ENCODE data around the gene RIPK4. TPM values are rescaled to one million over a fixed set of nuclear protein-coding genes. Genes with fewer than 3 reads are reported as not detected.

Gene RIPK4
- total RNA-seq, 1 experiment from 2014 or later: 16.0 TPM

DNA sequence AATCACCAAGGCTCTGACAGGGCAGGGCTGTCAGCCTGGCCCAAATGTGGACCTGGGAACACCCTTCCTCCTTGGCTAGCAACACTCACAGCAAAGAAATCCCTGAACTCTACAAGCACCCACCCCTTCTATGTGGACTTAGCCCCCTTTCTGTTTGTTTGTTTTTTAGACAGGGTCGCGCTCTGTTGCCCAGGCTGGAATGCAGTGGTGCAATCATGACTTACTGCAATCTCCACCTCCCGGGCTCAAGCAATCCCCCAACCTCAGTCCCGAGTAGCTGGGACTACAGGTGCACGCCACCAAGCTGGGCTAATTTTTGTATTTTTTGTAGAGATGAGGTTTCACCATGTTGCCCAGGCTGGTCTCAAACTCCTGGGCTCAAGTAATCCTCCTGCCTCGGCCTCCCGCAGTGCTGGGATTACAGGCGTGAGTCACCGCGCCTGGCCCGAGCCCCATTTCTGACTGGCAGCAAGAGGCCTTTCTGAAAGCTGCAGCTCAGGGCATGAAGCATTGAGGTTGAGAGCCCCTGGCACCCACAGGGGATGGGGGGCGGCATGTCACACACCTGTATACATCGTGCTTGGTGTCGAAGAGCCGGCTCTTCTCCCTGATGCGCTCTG, 16.2 kb downstream of the RIPK4 start:
- Histone ChIP-seq H3K27me3 (replicated peaks; ENCODE audit: insufficient read depth, low read depth, low read length, poor library complexity) (no peaks in the 10 kb centered on the region), H3K4me1 (ENCODE audit: insufficient read depth, low read length, poor library complexity, severe bottlenecking) (peaks cover 51% of the 10 kb centered on the region), H3K36me3 (ENCODE audit: insufficient read depth, low read length, poor library complexity, severe bottlenecking) (peaks cover 59% of the 10 kb centered on the region), H3K9me3 (ENCODE audit: low read depth, low read length, poor library complexity, severe bottlenecking) (no peaks in the 10 kb centered on the region), H3K4me3 (ENCODE audit: low read depth, low read length, poor library complexity, severe bottlenecking) (no peak overlapping the region), H3K27ac (ENCODE audit: low read depth, low read length, poor library complexity, severe bottlenecking) (peak overlapping the region; percentile 69)
- ChIA-PET POLR2A (ENCODE audit: low non-redundant PET) (no interaction called here), CTCF (no interaction called here)
- DNase-seq (ENCODE audit: low spot score): peak; percentile 65
- intact Hi-C loops (cut with micrococcal nuclease; ENCODE audit: unreplicated experiment): no loop called here
- TF ChIP-seq, protein P1, sequence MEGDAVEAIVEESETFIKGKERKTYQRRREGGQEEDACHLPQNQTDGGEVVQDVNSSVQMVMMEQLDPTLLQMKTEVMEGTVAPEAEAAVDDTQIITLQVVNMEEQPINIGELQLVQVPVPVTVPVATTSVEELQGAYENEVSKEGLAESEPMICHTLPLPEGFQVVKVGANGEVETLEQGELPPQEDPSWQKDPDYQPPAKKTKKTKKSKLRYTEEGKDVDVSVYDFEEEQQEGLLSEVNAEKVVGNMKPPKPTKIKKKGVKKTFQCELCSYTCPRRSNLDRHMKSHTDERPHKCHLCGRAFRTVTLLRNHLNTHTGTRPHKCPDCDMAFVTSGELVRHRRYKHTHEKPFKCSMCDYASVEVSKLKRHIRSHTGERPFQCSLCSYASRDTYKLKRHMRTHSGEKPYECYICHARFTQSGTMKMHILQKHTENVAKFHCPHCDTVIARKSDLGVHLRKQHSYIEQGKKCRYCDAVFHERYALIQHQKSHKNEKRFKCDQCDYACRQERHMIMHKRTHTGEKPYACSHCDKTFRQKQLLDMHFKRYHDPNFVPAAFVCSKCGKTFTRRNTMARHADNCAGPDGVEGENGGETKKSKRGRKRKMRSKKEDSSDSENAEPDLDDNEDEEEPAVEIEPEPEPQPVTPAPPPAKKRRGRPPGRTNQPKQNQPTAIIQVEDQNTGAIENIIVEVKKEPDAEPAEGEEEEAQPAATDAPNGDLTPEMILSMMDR (conservative IDR thresholded peaks at IDR 0.05; ENCODE audit: low read depth, low read length): no peak
- TF ChIP-seq EZH2 (IDR thresholded peaks at IDR 0.05; ENCODE audit: borderline replicate concordance, low read depth, low read length, poor library complexity, severe bottlenecking): no peak
- BruUV-seq (replicated peaks): no TSS peak

DNA sequence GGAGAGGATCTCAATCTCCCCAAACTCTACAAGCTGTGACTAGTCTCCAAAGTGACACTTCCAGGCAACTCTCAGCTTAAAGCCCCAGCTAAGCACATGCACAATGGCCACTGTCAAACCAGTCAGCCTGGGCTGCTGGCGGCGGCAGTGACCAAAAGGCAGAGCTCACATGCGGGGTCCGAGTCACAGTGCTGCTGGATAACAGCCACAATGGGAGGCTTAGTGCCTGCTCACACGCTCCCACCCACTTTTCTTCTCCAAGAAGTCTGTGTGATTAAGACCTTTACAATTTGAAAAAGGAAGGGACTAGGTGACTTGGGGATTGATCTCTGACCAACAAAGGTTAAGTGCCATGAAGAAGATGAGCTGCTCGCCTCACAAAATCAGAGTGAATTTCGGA, 16.8 kb downstream of the RIPK4 start:
- Histone ChIP-seq H3K4me3 (ENCODE audit: low read depth, low read length, poor library complexity, severe bottlenecking) (no peak overlapping the region), H3K9me3 (ENCODE audit: low read depth, low read length, poor library complexity, severe bottlenecking) (no peaks in the 10 kb centered on the region), H3K27ac (ENCODE audit: low read depth, low read length, poor library complexity, severe bottlenecking) (peak overlapping the region; percentile 40), H3K27me3 (replicated peaks; ENCODE audit: insufficient read depth, low read depth, low read length, poor library complexity) (no peaks in the 10 kb centered on the region), H3K4me1 (ENCODE audit: insufficient read depth, low read length, poor library complexity, severe bottlenecking) (peaks cover 46% of the 10 kb centered on the region), H3K36me3 (ENCODE audit: insufficient read depth, low read length, poor library complexity, severe bottlenecking) (peaks cover 59% of the 10 kb centered on the region)
- no peak for DNase-seq (ENCODE audit: low spot score)
- TF ChIP-seq, protein P1 (conservative IDR thresholded peaks at IDR 0.05; ENCODE audit: low read depth, low read length): no peak
- TF ChIP-seq EZH2 (IDR thresholded peaks at IDR 0.05; ENCODE audit: borderline replicate concordance, low read depth, low read length, poor library complexity, severe bottlenecking): no peak
- ChIA-PET POLR2A (ENCODE audit: low non-redundant PET) (no interaction called here), CTCF (no interaction called here)
- no TSS peak for BruUV-seq (replicated peaks)
- intact Hi-C loops (cut with micrococcal nuclease; ENCODE audit: unreplicated experiment): no loop called here

DNA sequence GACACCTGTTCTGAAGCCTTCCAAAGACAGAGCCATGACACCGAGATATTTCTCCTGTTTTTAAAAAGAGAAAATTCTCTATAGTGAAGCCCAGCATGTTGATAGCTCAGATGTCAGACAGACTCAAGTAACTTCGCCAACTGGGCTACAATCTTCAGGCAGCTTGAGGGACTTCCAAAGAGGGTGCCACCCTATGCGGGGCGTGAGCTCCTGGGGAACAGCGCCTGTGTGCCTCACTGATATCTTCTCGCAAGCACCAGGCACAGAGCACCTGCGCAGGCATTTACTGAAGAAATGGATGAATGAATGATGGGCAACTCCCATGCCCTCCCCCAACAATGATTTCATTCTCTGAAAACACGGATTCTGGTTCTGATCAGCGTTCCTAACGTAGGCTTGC, 17.6 kb downstream of the RIPK4 start:
- H3K27me3 ChIP-seq (replicated peaks; ENCODE audit: insufficient read depth, low read depth, low read length, poor library complexity): no peaks in the 10 kb centered on the region
- no peak for DNase-seq (ENCODE audit: low spot score)
- no TSS peak for BruUV-seq (replicated peaks)
- H3K9me3 ChIP-seq (ENCODE audit: low read depth, low read length, poor library complexity, severe bottlenecking): no peaks in the 10 kb centered on the region
- ChIA-PET POLR2A (ENCODE audit: low non-redundant PET) (no interaction called here), CTCF (no interaction called here)
- no peak overlapping the region for H3K4me3 ChIP-seq (ENCODE audit: low read depth, low read length, poor library complexity, severe bottlenecking)
- TF ChIP-seq, protein P1 (conservative IDR thresholded peaks at IDR 0.05; ENCODE audit: low read depth, low read length): no peak
- no peak for TF ChIP-seq EZH2 (IDR thresholded peaks at IDR 0.05; ENCODE audit: borderline replicate concordance, low read depth, low read length, poor library complexity, severe bottlenecking)
- peaks cover 66% of the 10 kb centered on the region for H3K36me3 ChIP-seq (ENCODE audit: insufficient read depth, low read length, poor library complexity, severe bottlenecking)
- peaks cover 38% of the 10 kb centered on the region for H3K4me1 ChIP-seq (ENCODE audit: insufficient read depth, low read length, poor library complexity, severe bottlenecking)
- intact Hi-C loops (cut with micrococcal nuclease; ENCODE audit: unreplicated experiment): no loop called here
- no peak overlapping the region for H3K27ac ChIP-seq (ENCODE audit: low read depth, low read length, poor library complexity, severe bottlenecking)
